HepG2 (cell line): ENCODE measurements around the gene L3MBTL3.

Experiments used
- EZH2 ChIP-seq: conservative IDR thresholded peaks from 2 replicates; pipeline ENCODE4 v1.6.1; 2012; ENCODE audit warnings: mild to moderate bottlenecking, low read depth, low read length, moderate library complexity
- POLR2A ChIP-seq, 2 experiments: IDR thresholded peaks; 2 replicates each; pipeline ENCODE4 v1.6.1; 2011; ENCODE audit warnings: low read depth in 2 of 2, low read length in 2 of 2, mild to moderate bottlenecking in 1 of 2, moderate library complexity in 1 of 2; ENCODE audit not compliant: insufficient read depth in 1 of 2
- ZBTB10 ChIP-seq: sonication (generic); formaldehyde crosslinking; IDR thresholded peaks from 2 replicates; pipeline ENCODE4 v1.4.0; 2020; ENCODE audit warnings: missing genetic modification reagents, borderline replicate concordance
- ZNF282 ChIP-seq: fragments of 450-650 bp; IDR thresholded peaks from 2 replicates; pipeline ENCODE4 v1.6.1; 2018; ENCODE audit not compliant: partially characterized antibody
- ZNF362 ChIP-seq: sonication (generic); formaldehyde crosslinking; IDR thresholded peaks from 2 replicates; pipeline ENCODE4 v1.4.0; 2020; ENCODE audit warnings: missing genetic modification reagents, mild to moderate bottlenecking, borderline replicate concordance

GRCh38 chr6:130009146-130009545, 9.2 kb upstream of the L3MBTL3 start:
- TF ChIP-seq ZNF282 (no peak), ZNF362 (no peak), EZH2 (no peak), POLR2A (IDR thresholded peaks at IDR 0.05; ENCODE audit: insufficient read depth in 1 of 2, low read depth in 2 of 2, low read length in 2 of 2) (no peak), ZBTB10 (CRISPR knock-in tag) (no peak)
